HG02970 (cell line): ENCODE data around the gene SPON1.
"Not testable (repeated sequence)": the region's sequence is repeated elsewhere in the genome, so short reads cannot be mapped to it uniquely, and the experiment has no call there.

Experiments used
- ATAC-seq: cut with Tn5 transposase; IDR thresholded peaks from one replicate; pipeline ENCODE4 v1.9.1; 2021; ENCODE audit warnings: mild to moderate bottlenecking, moderate library complexity, moderate number of reproducible peaks; ENCODE audit not compliant: unreplicated experiment, low FRiP score

Gene SPON1

DNA sequence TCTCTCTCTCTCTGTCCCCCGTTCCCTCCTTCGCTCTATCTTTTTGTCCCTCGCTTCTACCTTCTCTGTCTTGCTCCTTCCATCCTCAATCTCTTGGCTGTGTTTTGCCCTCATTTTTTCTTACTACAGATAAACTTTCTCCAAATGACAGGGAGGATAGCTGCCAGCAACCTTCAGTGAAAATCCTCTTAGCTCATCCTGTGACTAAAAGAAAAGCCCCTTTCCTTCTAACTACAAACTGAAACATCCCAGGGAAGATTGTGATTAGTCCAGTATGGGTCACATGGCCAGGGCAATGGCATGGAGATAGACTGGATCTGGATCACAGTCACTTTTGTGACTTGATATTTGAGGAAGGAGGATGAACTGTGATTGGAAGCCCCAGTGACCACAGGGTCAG, 10.4 kb downstream of the SPON1 start:
- no peak for ATAC-seq

DNA sequence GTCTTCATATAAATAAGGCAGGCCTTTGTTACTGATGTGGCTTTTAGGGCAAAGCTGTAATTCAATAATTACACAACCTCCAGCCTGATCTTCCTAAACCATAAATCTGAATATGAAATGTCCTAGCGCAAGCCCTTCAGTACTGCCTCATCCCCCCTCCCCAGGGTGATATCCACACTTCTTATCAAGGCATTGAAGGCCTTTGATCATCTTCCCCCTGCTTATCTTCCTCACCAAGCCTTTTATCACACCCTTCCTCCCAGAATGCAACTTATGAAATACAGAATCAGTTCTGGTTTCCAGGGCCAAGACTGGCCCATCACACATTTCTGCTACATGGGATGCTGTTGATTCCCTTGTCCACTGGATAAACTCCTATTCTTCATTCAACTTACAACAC, 12.1 kb downstream of the SPON1 start:
- no peak for ATAC-seq

DNA sequence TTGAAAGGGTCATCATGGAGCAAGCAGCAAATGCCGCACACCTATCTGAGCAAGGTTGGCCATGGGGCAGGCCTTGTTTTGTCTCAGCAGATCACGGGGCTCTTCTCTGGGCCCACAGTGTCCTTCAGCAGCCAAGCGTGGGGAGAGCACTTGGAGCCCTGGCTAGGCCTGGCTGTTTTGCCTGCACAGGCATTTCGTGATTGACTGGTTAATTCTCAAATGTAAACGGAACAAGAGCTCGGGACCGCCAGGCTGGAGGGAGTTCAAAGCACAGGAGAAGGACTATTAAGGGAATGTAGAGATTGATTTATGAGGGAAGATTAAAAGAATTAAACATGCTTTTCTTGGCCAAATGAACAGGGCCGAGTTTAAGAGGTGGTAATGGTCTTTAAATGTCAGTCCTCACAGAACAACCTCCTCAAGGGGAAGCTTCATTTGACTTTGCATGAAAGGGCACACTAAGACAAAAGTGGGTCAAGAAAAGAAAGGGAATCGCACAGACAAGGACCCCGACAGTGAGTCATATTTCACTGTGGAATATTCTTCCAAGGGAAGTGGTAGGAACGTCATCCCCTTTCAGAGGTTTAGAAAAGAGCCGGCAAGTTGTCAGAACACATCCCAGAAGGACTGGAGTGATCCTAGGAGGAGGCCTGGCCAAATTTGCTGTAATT, 20.7 kb downstream of the SPON1 start:
- ATAC-seq: no peak

DNA sequence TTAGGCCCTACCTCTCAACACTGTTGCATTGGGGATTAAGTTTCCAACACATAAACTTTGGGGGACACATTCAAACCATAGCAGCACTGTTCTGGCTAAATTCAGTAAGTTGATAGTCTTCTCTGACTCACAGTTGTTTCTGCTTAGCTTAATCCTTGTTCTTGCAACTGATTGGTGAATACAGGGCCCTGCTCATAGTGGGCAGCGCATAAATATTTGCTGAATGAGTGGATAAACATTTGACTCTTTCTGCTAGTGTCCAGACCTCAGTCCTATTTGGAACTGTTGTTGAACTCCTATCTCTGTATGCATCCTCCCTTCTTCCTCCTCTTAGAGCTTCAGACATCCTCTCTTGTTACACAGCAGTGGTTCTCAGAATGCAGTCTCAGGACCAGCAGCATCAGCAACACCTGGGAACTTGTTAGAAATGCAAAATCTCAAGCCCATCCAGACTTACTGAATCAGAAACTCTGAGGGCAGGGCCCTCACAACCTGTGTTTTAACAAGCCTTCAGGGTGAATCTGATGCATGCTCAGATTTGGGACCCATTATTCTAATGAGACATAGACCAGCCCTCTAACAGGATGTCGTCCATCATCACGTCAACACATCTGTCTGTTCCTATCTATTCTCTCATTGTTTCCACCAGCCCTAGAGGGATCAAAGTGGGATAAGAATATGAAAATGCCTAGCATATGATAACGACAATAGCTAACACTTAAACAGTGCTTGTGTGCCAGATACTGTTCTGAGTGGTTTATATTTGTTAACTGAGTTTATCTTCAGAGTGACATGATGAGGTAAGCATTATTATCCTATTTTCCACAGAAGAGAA, 22.3 kb downstream of the SPON1 start:
- no peak for ATAC-seq

DNA sequence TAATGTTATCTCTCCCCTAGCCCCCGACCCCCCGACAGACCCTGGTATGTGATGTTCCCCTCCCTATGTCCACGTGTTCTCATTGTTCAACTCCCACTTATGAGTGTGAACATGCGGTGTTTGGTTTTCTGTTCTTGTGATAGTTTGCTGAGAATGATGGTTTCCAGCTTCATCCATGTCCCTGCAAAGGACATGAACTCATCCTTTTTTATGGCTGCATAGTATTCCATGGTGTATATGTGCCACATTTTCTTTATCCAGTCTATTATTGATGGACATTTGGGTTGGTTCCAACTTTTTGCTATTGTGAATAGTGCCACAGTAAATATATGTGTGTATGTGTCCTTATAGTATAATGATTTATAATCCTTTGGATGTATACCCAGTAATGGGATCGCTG, 24.2 kb downstream of the SPON1 start:
- ATAC-seq: not testable (repeated sequence)

DNA sequence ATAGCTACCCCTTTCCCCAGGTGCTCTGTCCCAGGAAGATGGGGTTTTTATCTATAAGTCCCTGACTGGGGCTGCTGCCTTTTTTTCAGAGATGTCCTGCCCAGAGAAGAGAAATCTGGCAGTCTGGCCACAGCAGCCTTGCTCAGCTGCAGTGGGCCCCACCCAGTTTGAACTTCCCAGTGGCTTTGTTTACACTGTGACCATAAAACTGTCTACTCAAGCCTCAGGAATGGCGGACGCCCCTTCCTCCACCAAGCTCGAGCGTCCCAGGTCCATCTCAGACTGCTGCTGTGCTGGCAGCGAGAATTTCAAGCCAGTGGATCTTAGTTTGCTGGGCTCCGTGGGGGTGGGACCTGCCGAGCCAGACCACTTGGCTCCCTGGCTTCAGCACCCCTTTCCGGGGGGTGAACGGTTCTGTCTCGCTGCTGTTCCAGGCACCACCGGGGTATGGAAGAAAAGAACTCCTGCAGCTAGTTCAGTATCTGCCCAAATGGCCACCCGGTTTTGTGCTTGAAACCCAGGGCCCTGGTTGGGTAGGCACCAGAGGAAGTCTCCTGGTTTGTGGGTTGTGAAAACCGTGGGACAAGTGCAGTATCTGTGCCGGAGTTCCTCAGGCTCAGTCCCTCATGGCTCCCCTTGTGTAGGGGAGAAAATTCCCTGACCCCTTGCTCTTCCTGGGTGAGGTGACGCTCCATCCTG, 29.8 kb downstream of the SPON1 start:
- ATAC-seq: not testable (repeated sequence)

DNA sequence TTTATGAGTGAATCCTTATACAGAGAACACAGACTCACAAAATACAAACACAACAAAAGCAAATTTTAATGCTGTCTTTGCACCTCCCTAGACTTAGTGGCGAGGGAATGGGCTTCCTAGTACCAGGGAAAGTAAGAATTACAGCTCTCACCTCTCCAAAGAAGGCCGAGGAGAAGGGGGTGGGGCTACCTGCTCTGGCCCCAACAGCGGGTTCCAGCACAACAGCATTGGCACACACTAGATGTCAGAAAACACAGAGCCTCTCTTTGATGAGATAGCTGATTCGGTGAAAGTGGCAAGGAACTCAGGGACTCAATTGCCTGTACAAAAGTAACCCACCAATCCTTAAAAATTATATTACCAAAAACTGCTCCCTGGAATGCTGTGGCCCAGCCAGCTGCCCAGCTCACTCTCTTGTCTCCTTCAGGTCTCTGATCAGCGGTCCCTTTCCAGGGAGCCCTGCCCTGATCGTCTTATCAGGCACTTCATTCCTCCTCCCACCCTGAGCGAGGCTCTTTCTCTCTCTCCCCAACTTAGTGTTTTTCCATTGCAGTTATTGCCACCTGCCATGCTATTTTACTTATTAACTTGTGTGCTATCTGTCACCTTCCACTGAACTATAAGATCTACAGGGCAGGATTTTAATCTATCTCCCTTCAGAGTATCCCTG, 30.7 kb downstream of the SPON1 start:
- ATAC-seq: no peak

DNA sequence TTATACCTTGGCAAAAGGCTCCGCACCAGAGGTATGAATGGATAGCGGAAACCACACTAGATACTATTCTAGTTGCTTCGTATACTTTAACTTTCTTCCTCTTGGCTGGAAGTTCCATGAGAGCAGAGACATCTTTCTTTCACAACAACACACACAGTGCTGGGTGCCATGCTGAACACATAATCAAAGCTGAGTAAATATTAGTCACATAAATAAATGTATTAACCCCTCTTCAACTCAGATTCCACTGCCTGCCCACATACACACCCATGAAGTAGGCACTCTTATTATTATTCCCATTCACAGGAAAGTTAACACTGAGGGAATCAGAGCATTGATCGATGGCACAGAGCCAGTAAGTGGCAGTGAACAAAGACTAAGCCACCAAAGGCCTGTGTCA, 35.4 kb downstream of the SPON1 start:
- ATAC-seq: no peak

DNA sequence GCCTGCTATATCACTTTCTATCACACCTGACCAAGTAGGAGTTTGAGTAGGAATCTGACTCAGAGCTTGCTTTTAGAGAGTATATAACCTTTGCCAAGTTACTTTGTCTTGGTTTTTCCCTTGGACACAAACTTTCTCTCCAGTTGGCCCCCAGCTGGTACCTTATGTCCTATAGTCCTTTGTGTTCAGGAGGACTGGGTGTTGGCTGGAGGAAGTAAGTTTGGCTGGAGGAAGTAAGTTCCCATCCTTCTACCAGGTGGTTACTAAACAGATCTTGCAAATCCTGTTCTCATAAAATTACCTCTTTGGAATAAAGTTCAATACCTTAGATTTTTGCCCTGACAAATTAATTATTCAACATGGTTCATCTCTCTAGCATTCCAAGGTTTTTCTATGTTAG, 37.2 kb downstream of the SPON1 start:
- ATAC-seq: no peak

DNA sequence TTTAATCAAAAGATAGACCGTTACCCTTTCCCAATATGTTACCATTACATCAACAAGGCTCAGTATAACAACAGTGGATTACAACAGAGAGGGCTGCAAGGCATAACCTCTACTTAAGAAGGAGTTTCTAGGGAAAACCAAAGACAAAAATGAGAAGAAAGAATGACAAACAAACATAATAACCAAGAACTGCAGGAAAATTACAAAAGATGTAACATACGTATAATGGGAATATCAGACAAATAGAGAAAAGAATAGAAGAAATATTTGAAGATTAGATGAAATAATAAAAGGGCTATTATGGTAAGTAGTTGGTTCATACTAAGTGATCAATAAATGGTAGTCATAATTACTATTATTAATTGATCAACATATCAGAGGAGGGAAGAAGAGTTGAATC, 39.1 kb downstream of the SPON1 start:
- ATAC-seq: no peak

DNA sequence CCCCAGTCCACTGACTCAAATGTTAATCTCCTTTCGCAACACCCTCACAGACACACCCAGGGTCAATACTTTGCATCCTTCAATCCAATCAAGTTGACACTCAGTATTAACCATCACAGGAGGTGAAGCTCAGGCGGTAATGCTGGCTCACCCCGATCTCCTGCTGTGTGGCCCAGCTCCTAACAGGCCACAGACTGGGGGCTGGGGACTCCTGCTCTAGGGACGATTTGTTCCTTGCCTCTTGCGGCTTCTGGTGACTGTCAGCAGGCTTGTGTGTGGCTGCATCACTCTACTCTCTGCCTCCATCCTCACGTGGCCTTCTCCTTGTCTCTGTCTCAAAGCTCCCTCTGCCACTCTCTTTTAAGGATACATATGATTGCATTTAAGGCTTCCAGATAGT, 45.0 kb downstream of the SPON1 start:
- no peak for ATAC-seq

DNA sequence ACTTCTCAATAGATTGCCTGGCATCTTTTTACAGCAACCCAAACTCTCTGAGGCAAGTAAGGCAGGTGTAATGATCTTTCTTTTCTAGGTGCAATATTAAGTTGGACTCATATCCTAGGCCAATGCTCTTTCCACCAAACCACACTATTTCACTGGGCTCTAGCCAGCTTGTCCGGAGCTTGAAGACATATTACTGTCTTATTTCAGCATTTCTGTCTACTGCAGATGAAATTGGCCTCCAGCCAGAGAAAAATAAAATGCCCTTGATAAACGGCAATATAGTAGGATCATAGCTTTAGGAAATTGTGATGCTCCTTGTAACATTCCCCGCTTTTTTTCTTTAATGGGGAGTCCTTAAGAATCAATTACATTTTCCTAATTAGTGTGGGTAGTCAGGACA, 48.1 kb downstream of the SPON1 start:
- no peak for ATAC-seq

DNA sequence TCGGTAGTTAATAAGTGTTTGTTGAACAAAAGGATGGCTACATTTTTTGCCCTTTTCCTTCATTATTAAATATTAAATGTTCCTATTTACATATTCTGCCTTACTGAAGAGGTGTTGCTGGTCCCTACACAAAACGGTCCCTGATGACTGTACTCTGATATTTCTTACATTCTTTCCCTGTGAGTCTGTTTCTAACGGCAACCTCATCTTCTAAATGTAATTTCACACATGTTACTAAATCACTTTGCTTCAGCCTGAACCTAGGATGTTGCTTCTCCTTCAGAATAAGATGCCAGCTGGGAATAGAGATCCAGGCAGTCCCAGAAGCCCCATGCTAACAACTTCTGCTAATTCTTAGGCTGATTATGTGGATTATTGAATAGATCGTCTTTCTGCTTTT, 50.3 kb downstream of the SPON1 start:
- no peak for ATAC-seq

DNA sequence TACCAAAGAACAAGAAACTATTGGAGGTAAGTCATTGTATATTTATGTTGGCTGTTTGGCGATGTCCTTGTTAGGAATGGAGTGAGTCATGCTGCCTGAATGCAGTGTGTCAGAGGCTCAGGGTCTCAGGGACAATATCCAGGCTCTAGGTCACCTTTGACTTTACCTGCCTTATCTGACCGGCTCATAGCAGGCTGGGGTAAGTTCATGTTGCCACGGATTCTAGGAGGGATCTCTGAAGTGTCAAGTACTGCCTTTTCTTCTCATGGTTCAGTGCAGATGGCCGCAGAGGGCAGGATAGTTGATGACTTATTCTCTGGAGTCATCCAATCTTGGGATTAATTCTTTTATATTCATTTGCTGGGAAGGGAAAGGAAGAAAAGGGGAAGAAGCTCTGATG, 53.2 kb downstream of the SPON1 start:
- no peak for ATAC-seq

DNA sequence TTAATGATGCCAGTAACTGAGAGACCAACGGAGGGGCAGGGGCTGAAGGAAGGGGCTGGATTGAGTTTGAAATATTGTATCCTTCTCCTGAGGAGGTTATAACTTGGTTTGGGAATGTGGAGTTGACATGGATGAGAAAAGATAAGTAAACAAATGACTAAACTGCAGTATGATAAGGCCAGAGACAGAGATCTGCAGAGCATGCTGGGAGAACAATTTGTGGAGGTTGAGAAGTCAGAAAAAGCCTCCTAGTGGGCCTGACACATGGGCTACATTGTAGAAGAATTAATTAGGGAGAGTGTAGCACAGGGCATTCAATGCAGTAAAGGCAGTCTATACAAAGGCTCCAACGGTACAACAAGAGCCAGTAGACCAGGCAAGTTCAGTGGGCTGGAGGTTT, 55.9 kb downstream of the SPON1 start:
- ATAC-seq: no peak

DNA sequence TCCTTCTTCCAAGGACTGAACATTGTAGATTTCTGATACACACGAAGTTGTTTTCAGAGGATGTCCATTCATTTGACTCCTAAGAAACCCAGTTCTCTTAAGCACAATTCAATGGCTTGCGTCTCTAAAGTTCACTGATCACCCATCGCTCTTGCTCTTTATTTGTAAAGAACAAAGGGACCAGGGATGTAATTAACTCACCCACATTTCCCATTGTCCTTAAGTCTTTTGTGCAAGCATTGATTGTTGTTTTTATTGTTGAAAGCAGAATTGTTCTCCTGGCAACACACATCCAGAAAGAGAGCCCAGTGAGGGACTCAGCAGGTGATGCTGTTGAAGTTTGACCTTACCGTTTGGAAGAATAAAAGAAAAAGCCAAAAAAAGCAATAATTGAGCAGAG, 59.2 kb downstream of the SPON1 start:
- no peak for ATAC-seq

DNA sequence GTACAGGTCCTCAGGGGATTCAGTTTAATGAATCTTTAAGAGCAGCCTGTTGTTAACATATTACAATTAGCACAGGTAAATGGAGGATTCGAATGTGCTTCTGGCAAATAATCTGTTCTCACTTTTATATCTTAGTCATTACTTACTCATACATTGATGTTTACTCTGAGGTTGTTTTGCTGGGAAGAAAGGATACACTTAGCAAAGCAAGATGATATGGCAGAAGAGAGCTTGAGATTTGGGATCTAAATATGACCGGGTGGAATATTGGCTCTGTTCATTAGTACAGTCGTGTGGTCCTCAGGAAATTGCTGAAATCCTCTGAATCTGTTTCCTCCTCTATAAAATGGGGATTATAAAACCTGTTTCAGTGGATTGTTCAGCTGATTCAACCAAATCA, 59.7 kb downstream of the SPON1 start:
- no peak for ATAC-seq

DNA sequence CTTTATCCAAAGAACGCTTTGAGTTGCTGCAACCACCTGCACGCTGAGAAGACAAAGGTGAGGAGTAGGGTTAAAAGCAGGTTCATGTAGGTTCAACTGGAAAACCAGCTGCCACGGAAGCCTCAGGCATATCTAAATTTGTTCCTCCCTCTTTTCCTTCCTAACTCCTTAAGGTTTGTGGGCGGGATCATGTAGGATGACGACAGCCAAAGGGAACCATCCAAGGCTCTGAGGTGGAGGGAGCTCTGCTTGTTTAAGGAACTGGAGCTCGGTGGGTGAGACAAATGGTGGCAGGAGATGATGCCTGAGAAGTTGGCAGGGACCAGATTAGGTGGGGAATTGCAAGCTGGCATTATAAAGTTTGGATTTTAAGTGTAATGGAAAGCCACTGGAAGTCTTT, 60.3 kb downstream of the SPON1 start:
- ATAC-seq: no peak

DNA sequence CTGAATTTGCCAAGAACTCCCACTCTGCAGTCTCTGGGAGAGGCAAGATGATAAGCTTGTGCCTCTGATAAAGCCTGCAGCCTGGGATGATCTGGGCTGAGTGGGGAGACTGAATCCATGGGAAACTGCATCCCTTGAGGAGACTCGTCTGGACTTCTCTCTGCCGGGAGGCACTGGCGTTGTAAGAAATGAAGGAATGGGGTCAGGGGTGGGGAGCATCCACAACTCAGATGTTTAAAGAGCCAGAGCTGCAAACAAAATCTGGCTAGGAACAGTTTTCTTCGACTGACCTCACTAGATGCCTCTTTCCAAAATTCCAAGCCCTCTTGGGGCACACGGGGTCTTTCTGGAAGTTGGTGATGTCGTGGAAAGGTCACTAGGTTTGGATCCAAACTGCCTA, 64.4 kb downstream of the SPON1 start:
- ATAC-seq: no peak

DNA sequence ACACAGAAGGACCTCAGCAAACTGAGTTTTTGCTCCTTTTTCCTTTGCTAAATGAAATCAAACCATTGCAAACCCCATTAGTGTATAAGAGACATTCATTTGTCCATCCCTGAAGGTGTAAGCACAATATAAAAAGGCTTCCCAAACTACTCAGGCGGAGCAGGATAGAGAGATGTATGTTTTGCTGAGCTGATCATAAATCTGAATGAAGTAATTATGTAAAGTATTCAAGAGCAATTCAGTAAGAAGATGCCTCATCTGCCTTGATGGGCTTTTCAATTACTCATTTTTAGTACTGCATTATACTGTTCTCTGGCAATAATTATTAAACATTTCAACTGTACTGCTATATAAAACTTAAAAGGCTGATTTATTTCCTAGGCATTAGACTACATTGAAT, 65.0 kb downstream of the SPON1 start:
- ATAC-seq: no peak

DNA sequence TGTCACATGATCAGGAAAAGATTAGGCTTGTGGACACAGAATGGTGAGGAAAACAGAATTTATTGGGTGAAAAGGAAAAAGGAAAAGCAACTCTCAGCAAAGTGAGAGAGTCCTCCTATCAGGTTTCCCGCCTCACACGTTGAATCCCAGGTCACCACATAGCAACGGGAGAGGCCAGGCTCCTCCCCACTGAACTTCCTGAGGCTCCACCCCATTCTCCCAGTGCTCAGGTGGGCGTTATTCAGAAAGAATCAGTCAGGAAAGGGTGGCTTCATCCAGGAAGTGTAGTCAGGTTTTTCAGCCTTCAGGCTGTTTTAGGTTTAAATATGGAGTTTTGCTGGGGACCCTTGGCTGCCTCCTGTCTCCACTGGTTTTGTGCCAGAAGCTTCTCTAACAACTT, 66.9 kb downstream of the SPON1 start:
- no peak for ATAC-seq
